Measurements from ENCODE around the gene CCDC148.
"Not testable (repeated sequence)": the region's sequence is repeated elsewhere in the genome, so short reads cannot be mapped to it uniquely, and the experiment has no call there.

GRCh38 chr2:158472829-158473228 is 16.3 kb upstream of the CCDC148 start:
- TF ChIP-seq, protein P1, sequence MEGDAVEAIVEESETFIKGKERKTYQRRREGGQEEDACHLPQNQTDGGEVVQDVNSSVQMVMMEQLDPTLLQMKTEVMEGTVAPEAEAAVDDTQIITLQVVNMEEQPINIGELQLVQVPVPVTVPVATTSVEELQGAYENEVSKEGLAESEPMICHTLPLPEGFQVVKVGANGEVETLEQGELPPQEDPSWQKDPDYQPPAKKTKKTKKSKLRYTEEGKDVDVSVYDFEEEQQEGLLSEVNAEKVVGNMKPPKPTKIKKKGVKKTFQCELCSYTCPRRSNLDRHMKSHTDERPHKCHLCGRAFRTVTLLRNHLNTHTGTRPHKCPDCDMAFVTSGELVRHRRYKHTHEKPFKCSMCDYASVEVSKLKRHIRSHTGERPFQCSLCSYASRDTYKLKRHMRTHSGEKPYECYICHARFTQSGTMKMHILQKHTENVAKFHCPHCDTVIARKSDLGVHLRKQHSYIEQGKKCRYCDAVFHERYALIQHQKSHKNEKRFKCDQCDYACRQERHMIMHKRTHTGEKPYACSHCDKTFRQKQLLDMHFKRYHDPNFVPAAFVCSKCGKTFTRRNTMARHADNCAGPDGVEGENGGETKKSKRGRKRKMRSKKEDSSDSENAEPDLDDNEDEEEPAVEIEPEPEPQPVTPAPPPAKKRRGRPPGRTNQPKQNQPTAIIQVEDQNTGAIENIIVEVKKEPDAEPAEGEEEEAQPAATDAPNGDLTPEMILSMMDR (IDR thresholded peaks at IDR 0.05), result not testable (repeated sequence)
- TF ChIP-seq POLR2A (IDR thresholded peaks at IDR 0.05), result not testable (repeated sequence)

All from esophagus squamous epithelium (tissue), 4 donors.